ENCODE data around the gene NCOA3. TPM values are rescaled to one million over a fixed set of nuclear protein-coding genes. Genes with fewer than 3 reads are reported as not detected.
"Not testable (repeated sequence)": the region's sequence is repeated elsewhere in the genome, so short reads cannot be mapped to it uniquely, and the experiment has no call there.

The NCOA3 gene
- total RNA-seq, 3 donors from 2014 or later, result 103 to 121 (median 118) TPM

GRCh38 chr20:47502271-47503239 is 868 bp downstream of the NCOA3 start:
- H3K36me3 Mint-ChIP-seq (ENCODE audit: insufficient read depth), result peaks cover 11% of the 10 kb centered on the region
- DNase-seq (peak; percentile 17), ATAC-seq (peak in 1 of 2 donors; percentile 13)
- no peaks in the 10 kb centered on the region for H3K27me3 Mint-ChIP-seq (ENCODE audit: low read depth)
- H3K9me3 Mint-ChIP-seq, result no peaks in the 10 kb centered on the region
- peak overlapping the region; percentile 98 for H3K4me3 Mint-ChIP-seq
- H3K4me1 Mint-ChIP-seq (ENCODE audit: low read depth), result peaks cover 54% of the 10 kb centered on the region

GRCh38 chr20:47503685-47504084 is 2.0 kb downstream of the NCOA3 start:
- DNase-seq (no peak), ATAC-seq (no peak)
- Mint-ChIP-seq H3K9me3 (no peaks in the 10 kb centered on the region), H3K27me3 (ENCODE audit: low read depth) (no peaks in the 10 kb centered on the region), H3K36me3 (ENCODE audit: insufficient read depth) (peaks cover 11% of the 10 kb centered on the region), H3K4me1 (ENCODE audit: low read depth) (peaks cover 55% of the 10 kb centered on the region), H3K4me3 (peak overlapping the region; percentile 98)

DNA sequence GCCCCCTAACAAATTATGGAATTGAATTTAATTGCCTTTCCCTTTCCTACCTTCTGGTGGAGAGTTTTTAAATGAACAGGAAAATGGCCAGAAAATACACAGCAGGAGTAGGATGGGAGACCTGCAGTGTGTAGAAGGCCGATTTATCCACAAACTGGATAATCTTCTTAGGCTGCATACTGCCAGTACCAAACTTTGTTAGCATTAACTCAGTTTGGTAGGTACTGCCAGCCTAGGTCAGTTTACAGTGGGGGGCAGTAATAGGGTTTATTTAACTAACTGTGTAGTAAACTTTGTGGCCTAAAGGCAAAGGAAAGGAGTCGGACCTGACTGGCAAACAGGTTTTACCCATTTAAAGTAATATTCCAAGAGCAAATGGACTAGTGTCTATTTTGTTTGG is 4.6 kb downstream of the NCOA3 start:
- peak overlapping the region; percentile 26 for H3K4me3 Mint-ChIP-seq
- H3K36me3 Mint-ChIP-seq (ENCODE audit: insufficient read depth), result peaks cover 25% of the 10 kb centered on the region
- ATAC-seq (no peak), DNase-seq (no peak)
- H3K4me1 Mint-ChIP-seq (ENCODE audit: low read depth), result peaks cover 65% of the 10 kb centered on the region
- no peaks in the 10 kb centered on the region for H3K27me3 Mint-ChIP-seq (ENCODE audit: low read depth)
- no peaks in the 10 kb centered on the region for H3K9me3 Mint-ChIP-seq

- peaks cover 25% of the 10 kb centered on the region for H3K36me3 Mint-ChIP-seq (ENCODE audit: insufficient read depth)
- ATAC-seq, result no peak
- peaks cover 66% of the 10 kb centered on the region for H3K4me1 Mint-ChIP-seq (ENCODE audit: low read depth)
- no peaks in the 10 kb centered on the region for H3K27me3 Mint-ChIP-seq (ENCODE audit: low read depth)
- DNase-seq, result no peak
- no peaks in the 10 kb centered on the region for H3K9me3 Mint-ChIP-seq
- H3K4me3 Mint-ChIP-seq, result peak overlapping the region; percentile 65
These were observed 5.2 kb downstream of the NCOA3 start for GRCh38 chr20:47506850-47507249.

DNA sequence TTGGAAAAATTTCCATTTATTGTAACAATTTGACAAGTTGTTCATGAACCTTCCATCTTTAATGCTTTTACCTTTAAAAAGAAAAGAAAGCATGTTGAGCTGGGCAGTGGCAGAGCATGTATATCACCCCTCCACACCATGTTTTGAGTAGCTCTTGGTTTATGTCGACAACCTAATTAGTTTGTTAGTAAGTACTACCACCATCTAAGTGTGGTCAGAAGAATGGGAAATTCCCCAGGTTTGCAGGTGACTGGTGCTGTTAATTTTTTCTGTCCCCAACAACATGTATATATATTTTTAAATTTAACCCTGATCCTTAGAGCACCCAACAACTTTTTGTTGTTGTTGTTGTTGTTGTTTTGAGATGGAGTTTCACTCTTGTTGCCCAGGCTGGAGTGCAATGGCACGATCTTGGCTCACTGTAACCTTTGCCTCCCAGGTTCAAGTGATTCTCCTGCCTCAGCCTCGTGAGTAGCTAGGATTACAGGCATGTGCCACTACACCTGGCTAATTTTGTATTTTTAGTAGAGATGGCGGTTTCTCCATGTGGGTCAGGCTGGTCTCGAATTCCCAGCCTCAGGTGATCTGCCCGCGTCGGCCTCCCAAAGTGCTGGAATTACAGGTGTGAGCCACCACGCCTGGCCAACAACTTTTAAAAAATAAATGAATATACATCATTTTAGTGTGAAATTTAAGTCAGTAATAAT is 5.7 kb downstream of the NCOA3 start:
- H3K36me3 Mint-ChIP-seq (ENCODE audit: insufficient read depth), result peaks cover 26% of the 10 kb centered on the region
- peak overlapping the region; percentile 65 for H3K4me3 Mint-ChIP-seq
- not testable (repeated sequence) for DNase-seq; H3K9me3 Mint-ChIP-seq; H3K27me3 Mint-ChIP-seq (ENCODE audit: low read depth)
- H3K4me1 Mint-ChIP-seq (ENCODE audit: low read depth), result peaks cover 67% of the 10 kb centered on the region
- ATAC-seq, result peak; percentile 39 to 46

DNA sequence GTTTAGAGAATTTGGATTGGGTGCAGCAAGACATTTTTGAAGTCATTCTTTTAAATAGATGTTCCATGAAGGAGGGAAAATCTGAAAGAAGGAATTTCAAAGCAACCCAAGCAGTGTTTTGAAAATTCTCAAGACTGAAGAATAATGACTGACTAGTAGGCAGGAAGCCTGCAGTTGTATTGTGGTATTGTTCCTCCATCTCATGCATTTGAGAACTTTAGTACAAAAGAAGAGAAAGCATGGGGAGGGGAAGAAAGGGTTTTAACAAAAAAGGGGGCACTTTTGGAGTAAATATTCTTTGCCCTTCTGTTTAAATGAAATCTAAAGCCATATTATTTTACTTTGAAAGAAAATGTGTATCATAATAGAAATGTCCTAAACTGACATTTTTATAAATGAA is 6.6 kb downstream of the NCOA3 start:
- ATAC-seq, result no peak
- no peak for DNase-seq

GRCh38 chr20:47509104-47509661 is 7.5 kb downstream of the NCOA3 start:
- H3K27me3 Mint-ChIP-seq (ENCODE audit: low read depth), result no peaks in the 10 kb centered on the region
- no peaks in the 10 kb centered on the region for H3K9me3 Mint-ChIP-seq
- H3K4me1 Mint-ChIP-seq (ENCODE audit: low read depth), result peaks cover 69% of the 10 kb centered on the region
- peak; percentile 31 to 51 for ATAC-seq
- DNase-seq, result no peak
- H3K4me3 Mint-ChIP-seq, result peak overlapping the region; percentile 52
- H3K36me3 Mint-ChIP-seq (ENCODE audit: insufficient read depth), result peaks cover 19% of the 10 kb centered on the region

More for the DNA sequence above, 6.6 kb downstream of the NCOA3 start:
- H3K4me1 Mint-ChIP-seq (ENCODE audit: low read depth), result peaks cover 74% of the 10 kb centered on the region
- H3K36me3 Mint-ChIP-seq (ENCODE audit: insufficient read depth), result peaks cover 22% of the 10 kb centered on the region
- no peaks in the 10 kb centered on the region for H3K27me3 Mint-ChIP-seq (ENCODE audit: low read depth)
- peak overlapping the region; percentile 52 for H3K4me3 Mint-ChIP-seq
- no peaks in the 10 kb centered on the region for H3K9me3 Mint-ChIP-seq

- peaks cover 19% of the 10 kb centered on the region for H3K36me3 Mint-ChIP-seq (ENCODE audit: insufficient read depth)
- H3K4me1 Mint-ChIP-seq (ENCODE audit: low read depth), result peaks cover 69% of the 10 kb centered on the region
- ATAC-seq, result peak in 1 of 2 donors; percentile 27
- peak overlapping the region; percentile 52 for H3K4me3 Mint-ChIP-seq
- H3K27me3 Mint-ChIP-seq (ENCODE audit: low read depth), result no peaks in the 10 kb centered on the region
- no peaks in the 10 kb centered on the region for H3K9me3 Mint-ChIP-seq
- no peak for DNase-seq
These were observed 8.0 kb downstream of the NCOA3 start for GRCh38 chr20:47509685-47510084.

DNA sequence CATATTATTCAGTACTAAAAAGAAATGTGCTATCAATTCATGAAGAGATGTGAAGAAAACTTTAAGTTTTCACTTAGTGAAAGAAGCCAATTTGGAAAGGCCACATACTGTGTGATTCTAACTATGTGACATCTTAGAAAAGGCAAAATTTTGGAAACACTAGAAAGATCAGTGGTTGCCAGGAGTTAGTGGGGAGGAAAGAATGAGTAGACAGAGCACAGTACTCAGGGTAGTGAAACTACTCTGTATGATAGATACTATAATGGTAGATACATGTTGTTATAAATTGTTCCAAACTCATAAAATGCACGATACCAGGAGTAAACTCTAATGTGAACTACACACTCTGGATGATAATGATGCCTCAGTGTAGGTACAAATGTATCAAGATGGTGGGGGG is 14.2 kb downstream of the NCOA3 start:
- Mint-ChIP-seq H3K27me3 (ENCODE audit: low read depth) (no peaks in the 10 kb centered on the region), H3K4me1 (ENCODE audit: low read depth) (peaks cover 48% of the 10 kb centered on the region), H3K9me3 (peaks cover 7% of the 10 kb centered on the region), H3K36me3 (ENCODE audit: insufficient read depth) (peaks cover 24% of the 10 kb centered on the region), H3K4me3 (peak overlapping the region; percentile 20)
- DNase-seq (no peak), ATAC-seq (peak; percentile 78)

- DNase-seq (no peak), ATAC-seq (peak in 1 of 2 donors; percentile 52)
- no peaks in the 10 kb centered on the region for H3K27me3 Mint-ChIP-seq (ENCODE audit: low read depth)
These were observed 19.5 kb downstream of the NCOA3 start for GRCh38 chr20:47521059-47521808.

DNA sequence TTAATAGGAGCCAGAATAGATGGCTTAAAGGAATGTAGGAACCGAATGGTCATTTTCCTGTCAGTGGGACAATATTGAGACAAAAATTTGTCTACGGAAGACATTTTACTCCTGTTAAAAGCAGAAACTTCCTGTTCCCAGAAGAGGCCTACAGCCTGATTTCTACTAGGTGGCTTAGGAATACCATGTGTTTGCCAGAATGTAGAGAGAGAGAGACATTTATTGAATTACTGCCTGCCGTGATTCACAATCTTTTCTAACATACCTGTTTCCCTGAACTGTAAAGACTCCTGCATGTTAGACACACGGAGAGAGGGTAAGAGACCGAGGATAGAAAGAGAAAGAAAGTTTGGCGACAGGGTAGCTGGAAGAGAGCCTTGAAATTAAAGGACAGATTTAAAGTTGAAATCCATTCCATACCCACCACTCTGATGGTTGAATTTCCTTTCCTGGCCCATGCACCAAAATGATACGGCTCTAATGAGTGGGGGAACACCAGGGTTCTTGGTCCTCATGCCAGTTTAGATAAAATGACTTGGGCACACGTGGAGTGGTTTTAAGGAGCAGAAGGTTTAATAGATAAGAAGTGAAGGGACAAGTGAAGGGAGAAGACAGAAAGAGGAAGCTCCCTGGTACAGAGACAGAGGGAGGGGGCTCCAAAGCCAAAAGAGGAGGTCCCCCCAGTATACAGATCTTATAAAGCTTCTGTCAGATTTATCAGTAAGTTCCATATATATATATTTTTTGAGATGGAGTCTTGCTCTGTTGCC is 22.5 kb downstream of the NCOA3 start:
- H3K4me1 Mint-ChIP-seq (ENCODE audit: low read depth), result peaks cover 30% of the 10 kb centered on the region
- peaks cover 36% of the 10 kb centered on the region for H3K36me3 Mint-ChIP-seq (ENCODE audit: insufficient read depth)
- H3K27me3 Mint-ChIP-seq (ENCODE audit: low read depth), result no peaks in the 10 kb centered on the region

More at GRCh38 chr20:47521059-47521808, 19.5 kb downstream of the NCOA3 start:
- no peak overlapping the region for H3K4me3 Mint-ChIP-seq
- peaks cover 32% of the 10 kb centered on the region for H3K36me3 Mint-ChIP-seq (ENCODE audit: insufficient read depth)
- H3K4me1 Mint-ChIP-seq (ENCODE audit: low read depth), result peaks cover 39% of the 10 kb centered on the region
- peaks cover 15% of the 10 kb centered on the region for H3K9me3 Mint-ChIP-seq

DNA sequence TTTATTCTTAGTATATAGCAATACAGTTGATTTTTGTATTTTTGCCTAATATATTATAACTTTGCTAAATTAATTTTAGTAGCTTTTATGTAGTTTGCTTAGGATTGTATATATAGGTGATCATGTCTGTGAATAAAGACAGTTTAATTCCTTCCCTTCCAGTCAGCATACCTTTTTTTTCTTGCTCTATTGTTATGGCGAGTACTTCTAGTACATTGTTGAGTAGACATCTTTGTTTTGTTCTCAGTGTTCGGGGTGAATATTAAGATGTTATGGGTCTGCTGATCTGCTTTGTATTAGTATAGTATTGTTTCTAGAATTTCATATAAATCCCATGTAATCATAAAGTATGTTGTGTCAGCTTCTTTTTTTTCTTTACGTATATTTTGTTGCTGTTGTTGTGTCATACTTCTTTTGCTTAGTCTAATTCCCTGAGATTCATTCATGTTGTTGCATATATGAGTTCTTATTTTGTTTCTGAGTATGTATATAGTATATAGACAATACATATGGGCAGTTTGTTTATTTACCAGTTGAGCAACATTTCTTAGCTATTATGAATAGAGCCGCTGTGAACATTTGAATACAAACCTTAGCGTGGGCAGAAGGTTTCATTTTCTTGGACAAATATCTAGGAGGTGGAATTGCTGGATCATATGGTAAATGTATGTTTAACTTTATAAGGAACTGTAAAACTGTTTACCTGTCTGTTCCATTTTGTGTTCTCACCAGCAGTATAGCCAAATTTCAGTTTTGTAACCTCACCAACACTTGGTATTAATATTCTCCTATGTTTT is 25.5 kb downstream of the NCOA3 start:
- H3K4me1 Mint-ChIP-seq (ENCODE audit: low read depth), result peaks cover 25% of the 10 kb centered on the region
- no peak overlapping the region for H3K4me3 Mint-ChIP-seq
- DNase-seq (no peak), ATAC-seq (no peak)
- H3K36me3 Mint-ChIP-seq (ENCODE audit: insufficient read depth), result peaks cover 25% of the 10 kb centered on the region
- no peaks in the 10 kb centered on the region for H3K27me3 Mint-ChIP-seq (ENCODE audit: low read depth)
- no peaks in the 10 kb centered on the region for H3K9me3 Mint-ChIP-seq

More for the DNA sequence above, 22.5 kb downstream of the NCOA3 start:
- H3K9me3 Mint-ChIP-seq, result peaks cover 15% of the 10 kb centered on the region
- DNase-seq, result no peak
- ATAC-seq, result no peak
- no peak overlapping the region for H3K4me3 Mint-ChIP-seq

Data from activated T-cell treated with anti-CD3 and anti-CD28 coated beads, Interleukin-2, amount 50 U/mL, for 4 hours (primary cell).